BJ (cell line): ENCODE measurements around the gene AIFM1. TPM values are rescaled to one million over a fixed set of nuclear protein-coding genes. Genes with fewer than 3 reads are reported as not detected.

Experiments used
- CTCF ChIA-PET: fragments of 350-600 bp; formaldehyde crosslinking; extraction: SDS; loops from one replicate; lab custom pipeline; 2021; ENCODE audit warnings: antibody characterized with exemption, inconsistent platforms; lab: Yijun Ruan, JAX
- POLR2A ChIA-PET: fragments of 300-600 bp; sonication (Branson Sonifier 250); formaldehyde crosslinking; extraction: SDS; loops from one replicate; lab custom pipeline; 2021; ENCODE audit warnings: antibody characterized with exemption; lab: Charles Lee
- DNase-seq: peaks from one replicate; pipeline ENCODE4 v3.0.0-alpha.2; 2011; ENCODE audit warnings: low read depth
- H3K27me3 ChIP-seq: 2 replicates; pipeline ENCODE4 v1.6.0; 2011; ENCODE audit warnings: low read length; ENCODE audit not compliant: control insufficient read depth, insufficient read depth
- H3K36me3 ChIP-seq: 2 replicates; pipeline ENCODE4 v1.5.1; 2011; ENCODE audit warnings: low read length; ENCODE audit not compliant: control insufficient read depth, insufficient read depth
- H3K4me3 ChIP-seq: 2 replicates; pipeline ENCODE4 v1.5.1; 2011; ENCODE audit warnings: low read depth, mild to moderate bottlenecking, control low read depth, low read length
- CTCF ChIP-seq: IDR thresholded peaks from 2 replicates; pipeline ENCODE4 v1.5.1; 2011; ENCODE audit warnings: low read depth, mild to moderate bottlenecking, control low read depth, inconsistent platforms, low read length, moderate library complexity; ENCODE audit not compliant: insufficient read depth
- polyA plus RNA-seq: library from polyadenylated mRNA; depleted of rRNA; stranded (reverse); fragments of >200 nt; gene quantifications from 2 replicates; pipeline ENCODE4 v1.2.3, GENCODE V29; 2011

The AIFM1 gene
- polyA plus RNA-seq, 1 experiment = 23.2 TPM

GRCh38 chrX:130204647-130205046 lies 39.0 kb upstream of the AIFM1 start:
- ChIA-PET CTCF (interaction anchor here (1.0 kb wide), 1 partner anchor 13 kb away, joined by 3 read pairs; no protein-coding TSS in a partner anchor), POLR2A (no interaction called here)
- Histone ChIP-seq H3K4me3 (no peak overlapping the region), H3K27me3 (no peaks in the 10 kb centered on the region), H3K36me3 (no peaks in the 10 kb centered on the region)
- no peak for TF ChIP-seq CTCF
- no peak for DNase-seq

GRCh38 chrX:130197464-130197863 lies 31.8 kb upstream of the AIFM1 start:
- DNase-seq = no peak
- Histone ChIP-seq H3K27me3 (no peaks in the 10 kb centered on the region), H3K4me3 (no peak overlapping the region), H3K36me3 (no peaks in the 10 kb centered on the region)
- CTCF ChIA-PET = interaction anchor here (0.6 to 1.2 kb wide), 3 partner anchors 10 to 414 kb away, joined by 3 read pairs; no protein-coding TSS in a partner anchor
- POLR2A ChIA-PET = no interaction called here
- TF ChIP-seq CTCF = no peak

- no peak for TF ChIP-seq CTCF
- H3K36me3 ChIP-seq = no peaks in the 10 kb centered on the region
- H3K27me3 ChIP-seq = no peaks in the 10 kb centered on the region
- no peak for DNase-seq
- ChIA-PET POLR2A (no interaction called here), CTCF (interaction anchor here (0.6 to 1.2 kb wide), 2 partner anchors 136 to 242 kb away, joined by 3 read pairs; no protein-coding TSS in a partner anchor)
- no peak overlapping the region for H3K4me3 ChIP-seq
Observed at GRCh38 chrX:130196466-130196865, 30.8 kb upstream of the AIFM1 start.

- CTCF ChIA-PET = interaction anchor here (1.5 to 5.4 kb wide), 3 partner anchors 9 to 130 kb away, joined by 3 to 44 read pairs (median 4); no protein-coding TSS in a partner anchor
- H3K27me3 ChIP-seq = no peaks in the 10 kb centered on the region
- TF ChIP-seq CTCF = no peak
- H3K4me3 ChIP-seq = no peak overlapping the region
- DNase-seq = no peak
- POLR2A ChIA-PET = no interaction called here
- no peaks in the 10 kb centered on the region for H3K36me3 ChIP-seq
Observed at GRCh38 chrX:130190801-130191200, 25.2 kb upstream of the AIFM1 start.

DNA sequence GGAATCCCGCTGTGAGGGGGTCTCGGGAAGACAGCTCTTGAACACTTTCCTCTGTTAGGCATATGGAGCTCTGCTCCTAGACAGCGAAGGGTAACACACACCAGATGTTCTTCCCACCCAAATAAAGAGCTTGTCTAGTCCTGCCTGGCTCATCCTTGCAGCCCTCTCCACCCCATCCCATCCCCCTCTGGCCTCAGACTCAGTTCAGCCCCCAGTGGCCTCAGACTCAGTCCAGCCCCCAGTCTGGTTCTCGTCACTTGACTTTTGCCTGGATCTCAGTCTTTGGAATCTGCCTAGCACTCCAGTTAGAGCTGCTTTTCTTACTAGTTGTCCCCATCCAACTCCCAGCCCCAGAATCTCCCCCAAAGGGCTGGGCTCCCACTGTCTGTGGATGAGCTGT lies 21.0 kb upstream of the AIFM1 start:
- CTCF ChIA-PET = interaction anchor here (0.7 to 1.7 kb wide), 2 partner anchors 12 to 13 kb away, joined by 3 to 4 read pairs; no protein-coding TSS in a partner anchor
- no peak for DNase-seq
- TF ChIP-seq CTCF = no peak
- POLR2A ChIA-PET = no interaction called here
- H3K27me3 ChIP-seq = no peaks in the 10 kb centered on the region
- no peak overlapping the region for H3K4me3 ChIP-seq
- no peaks in the 10 kb centered on the region for H3K36me3 ChIP-seq
